GM18505 (cell line): Measurements from ENCODE around the gene EYS.
"Not testable (repeated sequence)": the region's sequence is repeated elsewhere in the genome, so short reads cannot be mapped to it uniquely, and the experiment has no call there.

Source experiments
- ATAC-seq: cut with Tn5 transposase; IDR thresholded peaks from one replicate; pipeline ENCODE4 v1.9.1; 2021; ENCODE audit not compliant: unreplicated experiment
- POLR2A ChIP-seq: IDR thresholded peaks from 4 replicates; pipeline ENCODE4 v1.6.1; 2011; ENCODE audit warnings: borderline replicate concordance; ENCODE audit not compliant: insufficient read depth, insufficient read length; ENCODE audit errors: extremely low read depth

The EYS gene

GRCh38 chr6:65468307-65468706, 238.7 kb downstream of the EYS start:
- ATAC-seq: no peak
- no peak for TF ChIP-seq POLR2A

- TF ChIP-seq POLR2A: no peak
- ATAC-seq: no peak
Observed at GRCh38 chr6:65461121-65461520, 245.9 kb downstream of the EYS start.

GRCh38 chr6:65452333-65452732, 254.7 kb downstream of the EYS start:
- TF ChIP-seq POLR2A: no peak
- no peak for ATAC-seq

- no peak for TF ChIP-seq POLR2A
- ATAC-seq: no peak
Observed at GRCh38 chr6:65450451-65450850, 256.6 kb downstream of the EYS start.

- no peak for ATAC-seq
- no peak for TF ChIP-seq POLR2A
Observed at GRCh38 chr6:65449926-65450325, 257.1 kb downstream of the EYS start.

GRCh38 chr6:65448866-65449265, 258.2 kb downstream of the EYS start:
- no peak for TF ChIP-seq POLR2A
- ATAC-seq: no peak

GRCh38 chr6:65436281-65436680, 270.7 kb downstream of the EYS start:
- TF ChIP-seq POLR2A: no peak
- no peak for ATAC-seq

GRCh38 chr6:65416621-65417020, 290.4 kb downstream of the EYS start:
- no peak for ATAC-seq
- no peak for TF ChIP-seq POLR2A

- no peak for TF ChIP-seq POLR2A
- no peak for ATAC-seq
Observed at GRCh38 chr6:65410309-65410708, 296.7 kb downstream of the EYS start.

GRCh38 chr6:65402564-65402963, 304.5 kb downstream of the EYS start:
- no peak for ATAC-seq
- no peak for TF ChIP-seq POLR2A

- no peak for TF ChIP-seq POLR2A
- no peak for ATAC-seq
Observed at GRCh38 chr6:65399355-65400084, 307.5 kb downstream of the EYS start.

- no peak for TF ChIP-seq POLR2A
- ATAC-seq: no peak
Observed at GRCh38 chr6:65398851-65399250, 308.2 kb downstream of the EYS start.

- no peak for TF ChIP-seq POLR2A
- no peak for ATAC-seq
Observed at GRCh38 chr6:65350530-65350929, 356.5 kb downstream of the EYS start.

GRCh38 chr6:65302655-65303054, 404.4 kb downstream of the EYS start:
- not testable (repeated sequence) for ATAC-seq

GRCh38 chr6:65299236-65299635, 407.8 kb downstream of the EYS start:
- ATAC-seq: no peak
- TF ChIP-seq POLR2A: no peak

- no peak for ATAC-seq
- no peak for TF ChIP-seq POLR2A
Observed at GRCh38 chr6:65295812-65296211, 411.2 kb downstream of the EYS start.

- TF ChIP-seq POLR2A: no peak
- ATAC-seq: no peak
Observed at GRCh38 chr6:65289491-65289890, 417.5 kb downstream of the EYS start.
